Measurements from ENCODE around the gene GMIP. TPM values are rescaled to one million over a fixed set of nuclear protein-coding genes. Genes with fewer than 3 reads are reported as not detected.

Gene GMIP
- total RNA-seq, 4 donors from 2014 or later, result 5.6 to 10.8 (median 8.2) TPM

DNA sequence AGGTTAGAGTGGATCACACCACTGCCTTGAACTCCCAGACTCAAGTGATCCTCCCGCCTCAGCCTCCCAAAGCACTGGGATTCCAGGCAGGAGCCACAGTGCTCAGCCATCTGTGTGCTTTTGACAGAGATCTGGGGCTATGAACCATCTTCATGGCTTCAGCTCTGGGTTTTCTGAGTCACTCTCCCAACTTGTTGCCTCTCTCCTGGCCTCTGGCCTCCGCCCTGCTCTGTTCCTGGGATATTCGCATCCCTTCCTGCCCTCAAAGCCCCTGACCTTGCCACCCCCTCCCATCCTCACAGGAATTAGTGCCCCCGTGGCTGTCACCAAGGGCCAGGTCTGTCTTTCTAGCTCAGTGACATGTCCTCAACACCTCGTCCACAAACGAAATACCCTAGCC is 5.7 kb upstream of the GMIP start:
- TF ChIP-seq, protein P1, sequence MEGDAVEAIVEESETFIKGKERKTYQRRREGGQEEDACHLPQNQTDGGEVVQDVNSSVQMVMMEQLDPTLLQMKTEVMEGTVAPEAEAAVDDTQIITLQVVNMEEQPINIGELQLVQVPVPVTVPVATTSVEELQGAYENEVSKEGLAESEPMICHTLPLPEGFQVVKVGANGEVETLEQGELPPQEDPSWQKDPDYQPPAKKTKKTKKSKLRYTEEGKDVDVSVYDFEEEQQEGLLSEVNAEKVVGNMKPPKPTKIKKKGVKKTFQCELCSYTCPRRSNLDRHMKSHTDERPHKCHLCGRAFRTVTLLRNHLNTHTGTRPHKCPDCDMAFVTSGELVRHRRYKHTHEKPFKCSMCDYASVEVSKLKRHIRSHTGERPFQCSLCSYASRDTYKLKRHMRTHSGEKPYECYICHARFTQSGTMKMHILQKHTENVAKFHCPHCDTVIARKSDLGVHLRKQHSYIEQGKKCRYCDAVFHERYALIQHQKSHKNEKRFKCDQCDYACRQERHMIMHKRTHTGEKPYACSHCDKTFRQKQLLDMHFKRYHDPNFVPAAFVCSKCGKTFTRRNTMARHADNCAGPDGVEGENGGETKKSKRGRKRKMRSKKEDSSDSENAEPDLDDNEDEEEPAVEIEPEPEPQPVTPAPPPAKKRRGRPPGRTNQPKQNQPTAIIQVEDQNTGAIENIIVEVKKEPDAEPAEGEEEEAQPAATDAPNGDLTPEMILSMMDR (IDR thresholded peaks at IDR 0.05), result no peak
- no peak for TF ChIP-seq POLR2A (IDR thresholded peaks at IDR 0.05)
- H3K27me3 ChIP-seq, result no peaks in the 10 kb centered on the region
- no peak overlapping the region for H3K27ac ChIP-seq
- peak in 1 of 2 donors; percentile 10 for DNase-seq
- no peaks in the 10 kb centered on the region for H3K4me1 ChIP-seq
- H3K36me3 ChIP-seq, result no peaks in the 10 kb centered on the region
- no peaks in the 10 kb centered on the region for H3K9me3 ChIP-seq
- no peak overlapping the region for H3K4me3 ChIP-seq
- intact Hi-C loops (cut with DNase I; ENCODE audit: low total_unique reads), result loop anchor here (10.0 kb wide), 1 partner anchor 114 kb away; the partner anchor contains the start of gene CILP2

DNA sequence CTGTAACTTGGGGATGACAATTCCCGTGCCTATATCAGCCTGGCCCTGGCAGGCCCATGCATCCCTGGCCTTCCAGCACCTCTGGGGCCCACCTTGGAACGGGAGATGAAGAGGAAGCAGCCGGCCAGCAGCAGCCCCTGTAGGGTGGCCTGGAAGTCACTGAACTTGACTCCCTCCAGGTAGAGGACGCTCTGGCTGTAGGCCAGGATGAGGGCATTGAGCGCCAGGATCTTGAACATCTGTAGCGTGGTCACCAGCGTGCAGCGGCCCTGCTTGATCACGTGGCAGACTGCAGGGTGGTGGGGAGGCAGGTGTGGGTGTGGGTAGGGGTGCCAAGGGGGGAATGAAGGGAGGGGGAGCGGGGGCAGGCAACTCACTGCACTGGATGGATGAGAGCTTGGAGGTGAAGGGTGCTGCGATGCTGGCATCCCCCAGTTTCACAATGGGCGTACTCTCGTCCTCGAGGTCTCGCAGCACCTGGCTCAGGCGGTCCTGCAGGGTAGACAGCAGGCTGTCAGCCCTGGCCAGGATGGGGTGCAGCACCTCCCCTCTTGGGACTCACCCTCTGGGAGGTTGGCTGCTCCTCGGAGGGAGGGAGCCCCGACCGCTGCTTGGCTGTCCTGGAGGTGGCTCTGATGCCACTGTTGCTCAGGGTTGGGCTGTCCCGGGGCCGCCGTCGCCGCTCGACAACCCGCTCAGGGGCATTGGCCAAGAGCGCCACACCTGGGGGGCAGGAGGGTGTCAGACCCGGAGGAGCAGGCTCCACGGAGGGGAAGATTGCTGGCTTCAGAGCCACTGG is 3.8 kb upstream of the GMIP start:
- TF ChIP-seq POLR2A (IDR thresholded peaks at IDR 0.05), result no peak
- TF ChIP-seq, protein P1 (IDR thresholded peaks at IDR 0.05), result no peak
- Histone ChIP-seq H3K36me3 (no peaks in the 10 kb centered on the region), H3K27ac (no peak overlapping the region), H3K27me3 (no peaks in the 10 kb centered on the region), H3K4me3 (no peak overlapping the region), H3K4me1 (no peaks in the 10 kb centered on the region), H3K9me3 (no peaks in the 10 kb centered on the region)
- intact Hi-C loops (cut with DNase I; ENCODE audit: low total_unique reads), result loop anchor here (10.0 kb wide), 1 partner anchor 112 kb away; the partner anchor contains the start of gene CILP2
- peak in 1 of 2 donors; percentile 14 for DNase-seq

- no peak for TF ChIP-seq POLR2A (IDR thresholded peaks at IDR 0.05)
- TF ChIP-seq, protein P1 (IDR thresholded peaks at IDR 0.05), result no peak
- H3K27me3 ChIP-seq, result no peaks in the 10 kb centered on the region
- no peaks in the 10 kb centered on the region for H3K36me3 ChIP-seq
- intact Hi-C loops (cut with DNase I; ENCODE audit: low total_unique reads), result loop anchor here (10.0 kb wide), 1 partner anchor 111 kb away; the partner anchor contains the start of gene CILP2
- DNase-seq, result no peak
- no peaks in the 10 kb centered on the region for H3K4me1 ChIP-seq
- H3K4me3 ChIP-seq, result no peak overlapping the region
- no peak overlapping the region for H3K27ac ChIP-seq
- H3K9me3 ChIP-seq, result no peaks in the 10 kb centered on the region
Measured at GRCh38 chr19:19645233-19645870, 1.9 kb upstream of the GMIP start.

DNA sequence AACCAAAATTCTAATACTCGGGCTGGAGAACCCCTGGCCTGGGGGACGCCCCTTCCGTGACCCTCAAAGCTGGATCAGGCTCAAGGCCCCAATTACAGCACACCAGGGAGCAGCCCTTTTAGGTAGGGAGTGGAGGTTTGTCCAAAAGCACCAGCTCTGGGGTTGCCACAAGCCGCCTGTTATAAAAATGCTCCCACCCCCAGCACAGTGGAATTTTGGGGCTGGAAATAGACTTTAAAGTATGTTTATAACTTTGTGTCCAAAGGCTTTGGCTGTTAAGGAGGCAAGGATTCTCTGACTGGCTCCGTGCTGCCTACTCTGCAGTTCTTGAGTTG is 564 bp upstream of the GMIP start:
- Histone ChIP-seq H3K4me1 (no peaks in the 10 kb centered on the region), H3K9me3 (no peaks in the 10 kb centered on the region), H3K27ac (peak overlapping the region in 1 of 2 donors; percentile 19), H3K36me3 (no peaks in the 10 kb centered on the region), H3K4me3 (peak overlapping the region in 1 of 2 donors; percentile 60), H3K27me3 (no peaks in the 10 kb centered on the region)
- no peak for DNase-seq
- intact Hi-C loops (cut with DNase I; ENCODE audit: low total_unique reads), result loop anchor here (10.0 kb wide), 1 partner anchor 109 kb away; the partner anchor contains the start of gene CILP2
- TF ChIP-seq, protein P1 (IDR thresholded peaks at IDR 0.05), result no peak
- no peak for TF ChIP-seq POLR2A (IDR thresholded peaks at IDR 0.05)

Data from uterus (tissue), 4 donors.